GM21786 (cell line): ENCODE data around the gene APOA1.
"Not testable (repeated sequence)": the region's sequence is repeated elsewhere in the genome, so short reads cannot be mapped to it uniquely, and the experiment has no call there.

Experiments
- ATAC-seq: cut with Tn5 transposase; IDR thresholded peaks from one replicate; pipeline ENCODE4 v1.9.1; 2021; ENCODE audit not compliant: unreplicated experiment

Gene APOA1

DNA sequence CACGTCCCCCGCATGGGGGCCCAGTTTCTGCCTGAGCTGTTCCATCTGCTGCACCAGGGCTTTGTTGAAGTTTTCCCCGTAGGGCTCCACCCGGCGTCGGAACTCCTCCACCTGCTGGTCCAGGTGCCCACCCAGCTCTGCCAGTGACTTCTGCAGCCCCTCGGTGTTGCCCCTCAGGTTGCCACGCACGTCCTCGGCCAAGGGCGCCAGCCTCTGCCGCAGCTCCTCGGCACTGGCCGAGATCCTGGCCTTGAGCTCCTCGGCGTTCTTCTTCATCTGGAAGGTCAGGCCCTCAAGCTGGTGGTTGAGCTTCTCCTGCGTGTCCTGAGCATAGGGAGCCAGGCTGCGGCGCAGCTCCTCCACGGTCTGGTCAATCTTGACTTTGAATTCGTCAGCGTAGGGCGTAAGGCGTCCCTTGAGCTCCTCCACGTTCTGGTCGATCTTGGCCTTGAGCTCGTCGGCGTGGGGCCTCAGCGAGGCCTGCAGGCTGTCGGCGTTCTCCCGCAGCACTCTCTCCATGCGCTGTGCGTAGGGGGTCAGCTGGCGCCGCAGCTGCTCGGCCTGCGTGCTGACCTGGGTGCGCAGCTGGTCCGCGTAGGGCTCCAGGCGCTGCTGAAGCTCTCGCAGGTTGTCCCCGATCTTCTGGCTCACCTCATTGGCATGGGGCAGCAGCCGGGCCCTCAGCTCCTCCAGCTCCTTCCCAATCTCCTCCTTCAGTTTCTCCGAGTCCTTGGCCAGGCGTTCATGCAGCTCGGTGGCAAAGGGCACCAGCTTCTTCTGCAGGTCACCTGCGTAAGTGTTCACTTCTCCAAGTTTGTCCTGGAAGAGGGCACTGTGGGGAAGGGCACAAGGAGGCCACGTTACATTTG is 16.1 kb downstream of the APOA1 start:
- no peak for ATAC-seq

DNA sequence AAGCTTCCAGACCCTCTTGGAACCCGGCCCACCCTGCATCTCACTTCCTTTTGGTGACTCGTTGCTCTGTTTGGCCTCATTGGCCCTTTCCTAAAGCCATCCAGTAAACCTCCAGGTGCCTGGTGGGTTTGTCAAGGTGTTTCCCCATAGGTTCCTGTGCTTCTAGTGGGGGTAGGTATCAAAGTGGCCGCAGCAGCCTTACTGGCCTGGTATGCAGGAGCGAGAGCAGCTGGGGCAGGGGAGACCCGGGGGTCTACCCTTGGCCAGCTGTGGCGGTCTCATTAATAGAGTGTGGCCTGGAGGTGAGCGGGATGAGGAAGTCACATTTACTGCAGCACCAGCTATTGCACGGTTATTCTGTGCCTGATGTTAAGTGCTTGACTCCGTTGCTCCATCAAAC is 18.4 kb downstream of the APOA1 start:
- no peak for ATAC-seq

DNA sequence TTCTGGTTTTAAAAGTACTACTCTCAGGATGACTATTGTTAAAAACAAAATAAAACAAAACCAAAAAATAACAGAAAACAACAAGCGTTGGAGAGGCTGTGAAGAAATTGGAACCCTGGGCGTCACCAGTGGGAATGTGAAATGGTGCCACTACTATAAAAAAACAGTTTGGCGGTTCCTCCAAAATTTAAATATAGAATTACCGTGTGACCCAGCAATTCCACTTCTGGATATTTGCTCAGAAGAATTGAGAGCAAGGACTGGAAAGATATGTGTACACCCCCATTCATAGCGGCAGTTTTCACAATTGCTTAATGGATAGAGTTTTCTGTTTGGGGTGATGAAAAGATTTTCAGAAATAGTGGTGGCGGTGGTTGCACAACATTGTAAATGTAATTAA is 22.9 kb downstream of the APOA1 start:
- no peak for ATAC-seq

DNA sequence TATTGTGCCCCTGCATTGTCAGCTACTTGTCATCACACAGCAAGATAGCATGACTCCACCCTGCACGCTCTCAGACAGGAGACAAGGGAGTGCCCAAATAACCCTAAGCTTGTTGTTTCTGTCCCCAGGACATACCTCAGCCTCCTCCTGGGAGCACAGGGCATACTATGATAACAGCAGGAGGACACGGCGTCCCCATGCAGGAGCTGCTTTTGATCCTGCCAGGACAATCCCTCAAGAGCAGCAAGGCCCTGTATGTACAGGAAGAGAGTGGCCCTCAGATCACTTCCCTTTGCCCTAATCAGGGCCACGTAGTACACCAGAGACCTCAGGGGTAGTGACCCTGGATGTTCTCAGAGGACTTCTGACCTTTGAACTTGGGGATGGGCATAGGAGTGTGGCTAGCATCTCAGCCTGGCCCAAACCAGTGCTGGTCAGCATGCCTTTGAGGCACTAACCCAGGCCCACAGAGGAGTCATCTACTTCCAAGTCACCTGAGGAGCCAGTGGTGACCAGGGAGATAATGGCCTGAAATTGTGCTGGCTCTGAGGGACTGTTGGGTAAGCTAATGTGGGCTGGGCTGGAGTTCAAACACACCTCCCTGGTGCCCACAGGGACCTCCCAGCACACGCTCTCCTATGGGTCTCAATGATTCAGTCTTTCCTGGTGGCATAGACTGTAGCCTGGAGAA is 23.5 kb downstream of the APOA1 start:
- no peak for ATAC-seq

DNA sequence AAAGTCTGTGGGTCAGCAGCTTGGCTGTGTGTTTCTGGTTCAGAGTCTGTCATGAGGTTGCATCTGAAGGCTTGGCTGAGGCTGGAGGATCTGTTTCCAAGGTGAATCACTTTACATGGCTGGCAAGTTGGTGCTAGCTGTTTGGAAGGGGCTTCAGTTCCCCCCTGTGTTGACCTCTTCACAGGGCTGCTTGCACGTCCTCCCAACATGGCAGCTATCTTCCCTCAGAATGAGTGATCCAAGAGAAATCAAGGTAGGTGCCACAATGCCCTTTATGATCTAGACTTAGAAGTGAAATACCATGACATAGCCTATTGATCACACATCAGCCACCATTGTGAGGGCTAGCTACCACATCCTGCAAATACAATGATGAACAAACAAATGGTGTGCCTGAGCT is 24.3 kb downstream of the APOA1 start:
- no peak for ATAC-seq

DNA sequence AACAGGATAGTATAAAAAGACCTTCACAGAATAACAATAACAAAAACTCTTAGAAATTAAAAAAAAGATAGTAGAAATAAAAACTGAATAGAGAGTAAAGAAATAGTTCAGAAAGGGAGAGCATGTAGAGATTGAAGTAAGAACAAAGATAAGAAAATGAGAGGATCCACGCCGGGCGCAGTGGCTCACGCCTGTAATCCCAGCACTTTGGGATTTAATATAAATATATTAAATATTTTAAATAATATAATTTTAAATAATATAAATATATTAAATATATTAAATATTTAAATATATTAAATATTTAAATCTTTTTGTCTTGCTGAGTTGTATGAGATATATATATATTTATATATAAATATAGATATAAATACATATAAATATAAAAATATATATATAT is 25.3 kb downstream of the APOA1 start:
- ATAC-seq, result no peak

DNA sequence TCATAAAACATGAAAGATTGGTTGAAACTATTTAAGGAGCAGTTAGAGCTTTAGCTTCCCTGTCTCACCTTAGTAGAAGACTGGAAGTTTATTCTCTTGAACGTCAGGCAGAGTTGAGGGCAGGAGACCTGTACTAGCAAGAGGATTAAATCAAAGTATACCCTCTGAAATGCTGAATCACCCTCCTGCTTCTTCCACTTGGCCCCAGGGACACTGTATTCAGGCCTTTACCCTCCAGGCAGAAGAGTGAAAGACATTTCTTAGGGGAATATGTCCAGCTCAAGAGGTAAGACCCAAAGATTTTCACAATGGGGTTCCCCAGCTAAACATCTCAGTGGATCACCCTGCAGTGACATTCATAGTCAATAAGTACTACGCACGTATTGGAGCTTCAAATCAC is 26.2 kb downstream of the APOA1 start:
- ATAC-seq, result no peak

DNA sequence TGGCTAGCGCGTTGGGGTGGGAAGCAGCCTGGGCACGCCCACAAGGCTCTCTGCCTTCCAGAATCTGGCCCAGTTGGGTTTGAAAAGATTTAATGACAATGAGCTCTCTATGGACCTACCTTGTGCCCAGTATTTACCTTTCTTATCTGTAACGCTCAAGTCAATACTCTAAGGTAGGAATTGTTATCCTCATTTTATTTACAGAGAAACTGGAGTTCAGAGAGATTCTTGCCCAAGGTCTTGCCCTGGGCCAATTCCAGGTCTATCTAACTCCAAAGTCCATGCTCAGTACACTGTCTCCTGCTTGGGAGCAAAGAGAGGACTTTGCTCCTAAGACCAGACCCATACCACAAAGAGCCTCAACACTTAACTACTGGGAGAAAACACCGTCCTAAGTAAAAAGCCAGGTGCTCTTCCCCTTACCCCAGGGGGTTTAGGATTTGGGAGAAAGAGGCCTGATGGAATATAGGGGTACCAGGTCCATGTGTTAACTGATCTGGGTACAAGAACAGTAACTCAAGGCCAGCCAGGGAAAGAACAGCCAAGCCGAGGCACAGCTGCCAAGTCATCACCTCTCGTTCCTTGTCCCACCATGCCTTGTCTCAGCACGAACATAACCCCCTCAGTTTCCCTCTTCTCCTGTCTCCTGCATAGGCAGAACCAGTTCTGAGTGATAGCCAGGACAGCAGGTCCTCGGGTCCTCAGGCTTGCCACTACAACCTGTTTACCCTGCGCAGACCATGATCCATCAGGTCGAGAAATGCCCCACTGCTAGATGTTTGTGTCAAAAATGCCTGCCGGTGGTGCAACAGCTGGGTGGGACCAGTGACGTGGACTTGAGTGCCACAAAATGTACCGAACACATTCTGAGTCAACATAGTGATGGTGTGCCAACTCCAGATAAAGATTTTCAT is 28.9 kb downstream of the APOA1 start:
- no peak for ATAC-seq

DNA sequence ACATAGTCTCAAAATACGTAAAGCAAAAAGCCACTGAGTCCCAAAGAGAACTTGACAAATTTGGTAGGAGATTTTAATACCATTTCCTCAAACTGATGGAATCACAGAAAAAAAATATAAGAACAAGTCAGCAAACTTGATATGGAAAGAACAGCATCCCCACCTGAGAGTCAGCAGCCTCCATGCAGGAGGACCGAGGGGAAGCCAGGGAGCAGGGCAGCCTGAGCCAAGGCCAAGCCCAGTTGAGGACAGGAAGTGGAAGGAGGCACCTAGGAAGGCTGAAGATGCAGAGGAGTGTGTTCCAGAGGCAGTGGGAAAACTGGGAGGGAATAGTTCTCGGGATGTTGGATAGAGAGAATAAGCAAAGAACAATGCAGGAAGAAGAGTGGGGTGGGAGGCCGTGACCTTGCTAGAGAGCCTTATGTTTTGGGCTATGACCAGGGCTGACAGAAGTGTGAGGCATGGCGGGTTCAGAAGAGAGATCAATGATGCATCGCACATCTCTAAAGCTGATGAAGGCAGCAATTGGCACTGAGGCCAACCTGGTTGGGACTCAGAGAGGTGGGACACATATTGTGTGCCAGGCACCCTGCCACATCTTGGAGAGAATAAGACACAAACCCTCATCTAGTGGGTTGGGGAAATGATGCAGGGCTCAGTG is 29.7 kb downstream of the APOA1 start:
- no peak for ATAC-seq

DNA sequence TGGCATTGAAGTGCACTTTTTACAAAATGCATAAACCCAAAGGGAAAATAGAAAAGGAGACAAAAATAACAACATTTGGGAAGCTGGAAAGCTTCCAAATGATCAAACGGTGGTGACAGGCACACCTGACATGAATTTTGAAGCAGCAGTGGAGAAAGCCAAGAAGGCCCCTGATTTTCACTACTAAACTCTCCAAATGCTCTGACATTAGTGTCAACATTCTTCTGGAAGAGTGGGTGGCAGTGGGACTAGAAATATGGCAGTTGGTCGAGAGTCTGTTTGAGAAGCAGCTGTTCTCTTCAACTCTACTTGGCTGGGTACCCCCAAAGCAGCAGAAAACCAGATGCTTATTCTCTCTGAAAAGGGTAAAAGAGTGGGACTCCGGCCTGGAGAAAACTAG is 33.4 kb downstream of the APOA1 start:
- no peak for ATAC-seq

DNA sequence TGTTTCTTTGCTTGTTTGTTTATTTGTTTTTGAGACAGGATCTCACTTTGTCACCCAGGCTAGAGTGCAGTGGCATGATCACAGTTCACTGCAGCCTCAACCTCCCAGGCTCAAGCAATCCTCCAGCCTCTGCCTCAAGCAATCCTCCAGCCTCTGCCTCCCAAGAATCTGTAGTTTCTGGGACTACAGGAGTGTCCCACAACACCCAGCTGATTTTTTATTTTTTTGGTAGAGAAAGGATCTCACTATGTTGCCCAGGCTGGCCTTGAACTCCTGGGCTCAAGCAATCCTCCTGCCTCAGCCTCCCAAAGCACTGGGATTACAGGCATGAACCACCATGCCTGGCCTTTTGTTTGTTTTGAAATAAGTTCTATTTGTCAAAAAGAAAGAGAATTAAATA is 35.8 kb downstream of the APOA1 start:
- not testable (repeated sequence) for ATAC-seq

DNA sequence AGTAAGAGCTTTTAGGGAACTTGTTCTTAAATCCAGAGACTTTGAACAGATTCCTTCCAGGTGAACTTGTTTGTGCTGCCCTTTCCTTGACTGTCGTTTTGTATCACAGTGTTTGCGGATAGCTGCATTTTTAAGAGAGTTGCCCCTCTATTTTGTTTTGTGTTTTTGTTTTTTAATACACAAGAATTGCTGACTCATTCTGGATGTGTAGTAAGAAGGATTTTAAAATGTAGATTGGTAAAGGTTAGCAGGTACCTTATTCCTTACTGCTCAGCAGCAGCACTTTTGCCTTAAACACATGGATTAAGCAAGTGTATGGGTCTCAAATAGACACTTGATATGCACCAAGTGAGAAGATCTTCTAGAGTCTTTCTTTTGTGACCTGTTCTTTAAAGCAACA is 36.8 kb downstream of the APOA1 start:
- ATAC-seq, result no peak

DNA sequence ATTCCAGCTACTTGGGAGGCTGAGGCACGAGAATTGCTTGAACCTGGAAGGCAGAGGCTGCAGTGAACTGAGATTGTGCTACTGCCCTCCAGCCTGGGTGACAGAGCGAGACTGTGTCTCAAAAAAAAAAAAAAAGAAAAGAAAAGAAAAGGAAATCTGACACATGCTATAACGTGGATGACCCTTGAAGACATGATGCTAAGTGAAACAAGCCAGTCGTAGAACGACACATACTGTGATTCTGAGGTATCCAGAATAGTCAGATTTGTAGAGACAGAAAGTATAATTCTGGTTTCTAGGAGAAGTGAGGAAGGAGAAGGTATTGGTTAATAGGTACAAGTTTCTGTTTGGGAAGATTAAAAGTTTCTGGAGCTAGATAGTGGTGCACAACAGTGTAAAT is 39.1 kb downstream of the APOA1 start:
- ATAC-seq, result no peak

DNA sequence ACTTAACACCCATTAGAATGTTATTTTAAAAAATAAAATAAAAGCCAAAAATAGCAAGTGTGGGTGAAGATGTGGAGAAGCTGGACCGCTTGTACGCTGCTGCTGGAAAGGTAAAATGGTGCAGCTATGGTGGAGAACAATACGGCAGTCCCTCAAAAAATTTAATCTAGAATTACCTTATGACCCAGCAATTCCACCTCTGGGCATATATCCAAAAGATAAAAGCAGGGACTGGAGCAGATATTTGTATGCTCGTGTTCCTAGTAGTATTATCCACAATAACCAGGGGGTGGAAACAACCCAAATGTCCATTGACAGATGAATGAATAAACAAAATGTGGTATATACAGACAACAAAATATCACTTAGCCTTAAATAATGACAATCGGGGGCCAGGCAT is 39.6 kb downstream of the APOA1 start:
- no peak for ATAC-seq

DNA sequence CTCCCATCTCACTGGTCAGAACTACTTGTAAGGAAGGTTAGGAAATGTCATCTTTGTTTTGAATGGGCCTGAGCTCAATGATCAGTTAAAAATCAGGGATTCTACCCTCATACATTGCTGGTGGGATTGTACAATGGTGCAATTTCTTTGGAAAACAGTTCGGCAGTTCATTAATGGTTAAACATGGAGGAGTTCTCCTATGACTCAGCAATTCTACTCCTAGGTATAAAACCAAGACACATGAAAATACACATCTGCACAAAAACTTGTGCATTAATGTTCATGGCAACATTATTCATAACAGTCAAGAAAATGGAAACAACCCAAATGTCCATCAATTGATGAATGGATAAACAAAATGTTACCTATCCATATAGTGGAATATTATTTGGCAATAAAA is 40.9 kb downstream of the APOA1 start:
- ATAC-seq, result no peak

DNA sequence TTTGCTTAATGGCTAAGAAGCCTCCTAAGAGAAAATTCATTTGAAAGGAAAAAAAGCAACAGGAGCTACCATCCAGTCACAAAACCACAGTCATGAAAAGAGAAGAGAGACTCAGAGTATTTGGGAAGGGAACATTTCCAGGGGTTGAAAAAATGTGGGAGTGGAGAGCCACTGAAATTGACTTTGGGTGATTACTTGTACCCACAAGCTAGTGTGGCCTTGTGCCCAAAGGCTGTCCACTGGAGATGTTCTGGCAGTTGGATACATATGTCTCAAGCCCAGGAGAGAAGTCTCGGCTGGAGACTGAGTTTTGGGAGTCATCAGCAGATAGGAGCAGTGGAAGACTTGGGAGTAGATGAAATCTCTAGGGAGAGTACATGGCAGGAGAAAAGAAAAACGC is 42.6 kb downstream of the APOA1 start:
- ATAC-seq, result no peak

DNA sequence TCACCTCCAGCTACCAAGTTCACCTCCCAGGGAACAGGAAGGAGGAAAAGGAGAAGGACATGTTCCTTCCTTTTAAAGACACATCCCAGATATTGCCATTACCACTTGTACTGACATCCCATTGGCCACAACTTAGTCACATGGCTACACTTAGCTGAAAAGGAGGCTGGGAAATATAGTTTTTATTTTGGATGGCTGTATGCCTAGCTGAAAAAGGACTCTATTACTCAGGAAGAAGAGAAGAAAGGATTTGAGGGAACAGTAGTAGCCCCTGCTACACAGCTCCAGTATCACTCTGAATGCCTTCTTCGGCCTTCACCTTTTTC is 43.7 kb downstream of the APOA1 start:
- no peak for ATAC-seq

DNA sequence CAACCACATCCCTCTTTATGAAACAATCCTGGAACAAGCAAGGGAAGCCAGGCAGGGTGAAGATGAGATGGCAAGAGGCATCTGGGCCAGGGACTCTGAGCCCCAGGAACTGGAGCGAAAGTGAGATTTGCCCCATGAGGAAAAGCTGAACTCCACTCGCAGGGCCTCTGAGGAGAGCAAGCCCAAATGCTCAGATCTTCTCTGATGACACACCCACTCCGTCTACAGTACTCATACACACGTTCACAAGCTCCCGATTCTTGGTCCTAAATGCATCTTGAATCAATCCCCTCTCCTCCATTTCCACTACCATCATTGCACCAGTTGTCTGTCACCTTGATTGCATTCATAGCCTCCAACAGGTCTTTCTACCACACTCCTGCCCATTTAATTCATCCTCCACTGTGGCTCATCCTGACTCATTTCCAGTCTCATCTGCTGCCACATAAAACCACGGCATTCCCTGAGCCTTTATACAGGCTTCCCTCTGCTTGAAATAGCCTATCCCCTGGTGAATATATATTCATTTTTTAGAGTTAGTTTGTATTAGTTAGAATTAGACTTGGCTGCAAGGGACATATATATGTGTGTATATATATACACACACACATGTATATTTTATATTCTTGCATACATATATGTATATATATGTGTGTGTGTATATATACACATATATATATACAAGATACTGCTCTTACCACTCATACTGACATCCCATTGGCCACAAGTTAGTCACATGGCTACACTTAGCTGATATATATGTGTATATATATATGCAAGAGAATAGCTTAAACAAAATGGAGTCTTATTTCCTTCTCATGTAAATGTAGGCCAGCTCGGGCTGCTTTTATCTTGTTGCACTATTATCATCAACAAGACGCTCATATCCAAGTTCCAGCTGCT is 44.3 kb downstream of the APOA1 start:
- no peak for ATAC-seq

DNA sequence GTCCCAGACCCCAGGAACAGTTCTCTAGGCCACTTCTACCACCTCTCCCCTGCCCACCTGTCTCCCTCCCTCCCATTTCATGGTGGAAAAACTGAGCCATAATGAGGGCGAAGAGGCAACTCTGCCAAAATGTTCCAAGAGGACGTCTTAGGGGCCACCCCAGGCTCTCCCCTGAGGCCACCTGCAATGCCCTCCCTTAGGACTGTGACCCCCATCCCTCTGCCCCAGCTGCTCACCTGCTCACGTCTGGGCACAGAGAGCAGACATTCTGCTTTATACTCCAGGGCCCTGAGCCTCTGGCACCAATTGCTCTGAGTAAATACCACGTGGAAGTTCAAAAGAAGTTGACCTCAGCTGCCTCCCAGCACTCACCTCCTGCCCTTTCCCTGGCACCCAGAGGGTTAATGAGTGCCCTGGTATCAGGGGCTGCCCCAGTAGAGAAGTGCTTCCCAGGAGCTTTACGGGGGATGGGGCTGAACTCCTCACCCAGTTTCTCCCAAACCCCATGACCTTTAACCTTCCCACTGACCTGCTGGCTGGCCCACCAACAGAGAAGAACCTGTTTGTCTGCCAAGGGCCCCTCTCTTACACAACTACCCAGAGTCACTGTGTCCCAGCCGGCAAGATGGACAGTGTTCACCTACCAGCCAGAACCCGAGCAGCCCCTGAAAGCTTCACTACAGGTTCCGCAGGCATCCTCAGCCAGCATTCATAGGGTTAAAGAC is 45.1 kb downstream of the APOA1 start:
- no peak for ATAC-seq

DNA sequence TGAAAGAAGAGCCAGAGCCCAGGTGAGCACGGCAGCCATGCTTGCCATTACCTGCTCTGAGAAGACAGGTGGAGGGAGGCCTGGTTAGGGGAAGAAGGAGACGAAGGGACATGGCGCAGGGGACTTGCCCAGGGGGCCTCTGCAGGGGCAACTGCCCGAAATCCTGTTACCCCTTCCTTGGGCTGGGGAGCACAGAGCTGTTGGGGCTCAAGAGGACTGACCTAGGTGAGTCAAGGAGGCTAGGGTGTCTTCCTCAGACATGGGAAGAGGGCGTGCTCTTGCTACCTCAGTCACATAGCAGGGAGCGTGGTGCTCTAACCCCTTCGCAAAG is 45.6 kb downstream of the APOA1 start, which contains the start of gene APOA5:
Gene APOA5 (minus strand): TSS at position 67 of the 331 bp plus-strand sequence. CDS start 19 bp downstream, at position 48.
- no peak for ATAC-seq
